SHP77 (cell line): ENCODE data around the gene OXCT1.
"Not testable (repeated sequence)": the region's sequence is repeated elsewhere in the genome, so short reads cannot be mapped to it uniquely, and the experiment has no call there.

Source experiments
- DNase-seq, 2 experiments: peaks; one replicate each; lab custom pipeline; 2025; lab: John Stamatoyannopoulos, UW

Gene OXCT1

DNA sequence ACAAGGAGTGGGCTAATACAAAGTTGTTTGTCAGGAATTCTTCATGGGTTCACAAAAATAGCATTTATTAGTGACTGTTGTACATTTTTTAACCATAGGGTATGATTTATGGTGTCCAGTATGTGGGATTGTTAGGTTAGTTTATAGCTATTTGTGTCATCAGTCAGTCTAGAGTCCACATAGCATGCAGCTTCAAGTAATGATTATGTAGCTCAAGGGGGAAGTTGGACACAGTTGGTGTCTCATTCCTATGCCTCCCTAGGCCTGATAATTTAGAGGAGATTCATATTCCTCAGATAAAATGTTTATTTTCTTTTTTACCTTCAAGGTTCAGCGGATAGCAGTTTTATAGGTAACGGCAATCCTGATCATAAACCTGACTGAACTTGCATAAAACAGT is 153.8 kb downstream of the OXCT1 start:
- DNase-seq, result no peak

DNA sequence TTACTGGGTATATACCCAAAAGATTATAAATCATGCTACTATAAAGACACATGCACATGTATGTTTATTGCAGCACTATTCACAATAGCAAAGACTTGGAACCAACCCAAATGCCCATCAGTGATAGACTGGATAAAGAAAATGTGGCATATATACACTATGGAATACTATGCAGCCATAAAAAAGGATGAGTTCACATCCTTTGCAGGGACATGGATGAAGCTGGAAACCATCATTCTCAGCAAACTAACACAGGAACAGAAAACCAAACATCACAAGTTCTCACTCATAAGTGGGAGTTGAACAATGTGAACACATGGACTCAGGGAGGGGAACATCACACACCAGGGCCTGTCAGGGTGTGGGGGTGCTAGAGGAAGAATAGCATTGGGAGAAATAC is 155.8 kb downstream of the OXCT1 start:
- DNase-seq, result not testable (repeated sequence)

DNA sequence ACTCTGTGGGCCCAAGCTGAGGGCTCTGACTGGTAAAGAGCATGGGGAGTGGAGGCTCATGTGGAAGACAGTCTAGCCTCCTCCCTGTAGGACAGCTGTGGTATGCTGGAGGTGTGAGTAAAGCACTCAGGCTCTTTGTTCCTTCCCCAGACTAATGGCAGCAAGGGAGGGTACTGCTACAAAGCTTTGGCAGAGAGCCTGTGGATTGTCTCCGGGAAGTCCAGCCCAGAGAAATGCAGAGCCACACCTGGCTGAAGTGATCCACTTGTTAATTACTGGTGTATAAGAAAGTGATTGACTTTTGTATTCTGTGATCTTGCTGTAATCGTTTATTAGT is 161.7 kb downstream of the OXCT1 start:
- DNase-seq, result peak; percentile 25 to 32

DNA sequence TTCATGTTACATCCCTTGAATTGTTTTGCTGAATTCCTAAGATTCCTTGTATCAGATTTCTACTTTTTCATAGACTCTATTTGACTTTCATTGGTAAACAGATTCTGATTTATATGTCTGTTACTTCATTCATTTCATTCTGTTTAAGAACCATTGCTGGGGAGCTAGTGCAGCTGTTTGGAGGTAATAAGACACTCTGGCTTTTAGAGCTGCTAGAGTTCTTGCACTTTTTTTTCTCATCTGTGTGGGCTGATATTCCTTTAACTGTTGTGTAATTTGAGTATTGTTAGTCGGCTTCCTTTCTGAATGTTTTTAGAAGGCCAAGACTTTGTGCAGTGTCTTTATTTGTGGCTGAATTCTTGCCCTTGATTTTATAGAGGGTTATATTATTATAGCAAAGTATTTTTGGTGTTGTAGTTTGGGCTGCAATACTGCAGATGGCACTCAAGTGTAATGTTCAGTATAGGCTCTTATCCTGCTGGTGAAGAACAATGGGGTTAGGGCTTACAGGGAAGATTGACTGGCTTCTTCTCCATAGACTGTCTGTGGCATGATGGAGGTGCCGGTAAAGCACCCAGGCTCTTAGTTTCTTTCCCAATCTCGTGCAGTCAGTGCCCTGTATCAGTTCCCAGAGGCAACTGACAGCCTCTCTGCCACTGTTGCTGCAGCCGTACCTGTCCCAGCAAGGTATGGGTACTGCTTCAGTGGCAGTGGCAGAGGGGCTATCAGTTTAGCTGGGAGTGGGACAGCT is 162.2 kb downstream of the OXCT1 start:
- peak; percentile 74 to 79 for DNase-seq

DNA sequence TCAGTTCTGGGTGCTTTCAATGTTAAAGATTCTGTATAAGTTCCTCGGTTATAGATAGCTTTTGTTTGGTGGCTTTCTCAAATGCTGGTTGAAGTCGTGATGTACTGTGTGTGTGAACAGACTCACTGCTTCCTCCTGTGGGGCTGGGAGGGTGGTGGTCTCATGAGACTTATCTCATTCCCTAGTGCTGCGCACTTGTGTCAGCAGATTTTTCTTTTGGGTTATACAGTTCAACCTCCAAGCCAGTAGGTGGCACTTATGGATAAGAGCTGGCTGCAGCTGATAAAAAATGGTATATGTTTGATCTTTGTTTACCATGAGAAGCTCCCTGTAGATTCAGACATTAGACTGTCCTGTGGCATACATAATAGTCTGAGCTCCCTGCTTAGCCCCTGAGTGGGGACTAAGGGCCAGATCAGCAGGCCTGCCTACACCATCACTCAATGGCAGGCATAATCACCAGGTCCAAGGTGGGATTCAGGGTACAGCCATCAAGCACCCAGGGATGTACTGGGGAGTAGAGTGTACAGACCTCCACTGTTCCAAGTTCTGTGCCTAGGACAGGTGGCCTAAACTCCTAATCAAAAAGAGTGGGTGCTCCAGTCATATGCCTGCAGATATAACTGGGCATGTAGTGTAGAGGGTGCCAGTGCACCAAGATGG is 174.2 kb downstream of the OXCT1 start:
- DNase-seq, result peak; percentile 14 to 33

DNA sequence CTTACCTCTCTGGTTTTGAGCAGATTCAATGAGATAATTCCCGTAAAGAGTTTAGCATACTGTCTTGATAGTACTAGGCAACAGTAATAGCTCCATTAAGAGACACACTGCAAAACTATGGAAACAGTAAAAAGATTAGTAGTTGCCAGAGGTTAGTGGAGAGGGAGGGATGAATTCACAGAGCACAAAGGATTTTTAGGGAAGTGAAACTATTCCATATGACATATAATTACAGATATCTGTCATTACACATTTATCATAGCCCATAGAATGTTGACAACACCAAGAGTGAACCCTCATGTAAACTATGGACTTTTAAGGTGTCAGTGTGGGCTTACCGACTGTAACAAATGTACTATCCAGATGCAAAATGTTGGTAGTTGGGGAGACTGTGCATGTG is 183.5 kb downstream of the OXCT1 start:
- no peak for DNase-seq

DNA sequence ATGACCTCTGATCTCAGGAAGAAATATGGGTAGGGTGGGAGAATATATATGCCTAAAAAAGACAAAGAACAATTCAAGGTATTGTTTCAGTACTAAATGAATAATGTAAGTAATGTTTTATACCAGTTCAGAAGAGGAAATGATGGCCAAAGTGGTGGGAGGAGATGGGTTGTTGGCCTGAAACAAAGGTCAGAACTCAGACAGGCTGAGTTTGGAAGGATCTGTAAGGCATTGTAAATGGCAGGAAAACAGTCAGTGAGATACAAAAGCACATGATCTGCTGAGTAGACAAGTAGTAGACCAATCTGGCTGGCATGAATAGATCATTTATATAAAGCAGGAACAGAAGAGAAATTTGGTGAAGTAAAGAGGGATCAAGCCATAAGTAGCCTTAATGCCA is 184.0 kb downstream of the OXCT1 start:
- DNase-seq, result no peak

DNA sequence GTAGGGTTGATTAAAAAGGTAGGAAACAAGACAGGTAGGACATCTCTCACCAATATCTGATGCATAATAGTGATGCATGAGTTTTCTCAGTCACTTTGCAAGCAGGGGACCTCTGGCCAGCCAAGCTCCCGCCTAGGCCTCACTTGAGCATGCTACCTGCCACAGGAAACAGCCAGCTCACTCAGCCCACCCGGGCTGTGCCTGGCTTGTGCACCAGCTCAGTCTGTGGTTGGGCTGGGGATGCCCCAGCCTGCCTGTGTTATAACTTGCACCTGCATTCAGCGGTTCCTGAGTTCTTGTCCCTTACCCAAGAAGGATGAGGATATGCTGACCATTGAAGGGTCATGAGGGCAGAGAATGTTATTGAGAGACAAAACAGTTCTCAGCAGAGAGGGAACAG is 187.0 kb downstream of the OXCT1 start:
- DNase-seq, result no peak

DNA sequence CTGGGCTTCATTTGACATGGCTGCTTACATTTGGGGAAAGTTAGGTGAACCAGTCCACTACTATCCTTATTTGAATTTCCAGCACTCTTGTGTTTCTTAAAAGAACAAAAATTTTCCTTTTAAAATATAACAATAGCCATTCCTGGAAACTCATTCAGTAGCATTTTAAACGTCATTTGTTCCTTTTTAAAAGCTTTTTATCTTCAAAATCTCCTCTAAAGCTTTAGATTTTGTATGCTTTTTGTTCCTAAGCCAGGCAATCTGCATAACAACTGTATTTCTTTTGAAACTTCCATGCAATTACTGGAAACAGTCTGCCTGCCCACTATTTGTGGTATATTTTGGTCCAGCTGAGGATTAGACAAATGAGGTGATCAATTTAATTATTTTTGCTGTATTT is 187.6 kb downstream of the OXCT1 start:
- DNase-seq, result no peak

DNA sequence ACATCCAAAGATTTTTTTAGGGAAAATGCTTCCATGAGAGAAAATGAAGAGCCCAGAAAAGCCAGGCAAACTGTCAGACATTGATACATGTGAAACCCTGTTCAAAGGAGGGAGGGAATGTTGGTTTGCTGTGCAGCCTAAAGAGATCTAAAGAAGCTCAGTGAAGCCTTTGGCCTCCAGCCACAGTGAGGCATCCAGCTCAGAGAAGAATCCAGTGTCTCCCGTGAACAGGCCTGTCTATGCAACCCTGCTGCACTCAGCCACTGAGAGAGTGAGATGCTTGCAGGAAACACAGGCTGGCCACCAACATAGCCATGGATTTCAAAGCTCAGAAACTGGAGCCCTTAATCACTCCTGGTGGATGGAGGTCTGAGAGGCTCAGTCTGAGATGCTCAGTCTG is 188.4 kb downstream of the OXCT1 start:
- no peak for DNase-seq
